K562 (cell line): ENCODE measurements around the gene RREB1. TPM values are rescaled to one million over a fixed set of nuclear protein-coding genes. Genes with fewer than 3 reads are reported as not detected.

Experiments
- ATF7 ChIP-seq: fragments of 450-650 bp; IDR thresholded peaks from 2 replicates; pipeline ENCODE4 v1.7.1; 2014; ENCODE audit warnings: mild to moderate bottlenecking, moderate library complexity
- DPF2 ChIP-seq: fragments of 450-650 bp; IDR thresholded peaks from 2 replicates; pipeline ENCODE4 v1.6.1; 2016
- ERF ChIP-seq: fragments of 450-650 bp; formaldehyde crosslinking; IDR thresholded peaks from 2 replicates; pipeline ENCODE4 v1.4.0; 2020; ENCODE audit warnings: mild to moderate bottlenecking, mixed read lengths
- HDAC2 ChIP-seq: fragments of 450-650 bp; IDR thresholded peaks from 2 replicates; pipeline ENCODE4 v1.6.1; 2016; ENCODE audit warnings: mild to moderate bottlenecking
- MYC ChIP-seq, 2 experiments: fragments of 250-450 bp in 1 of 2; sonication (Bioruptor Pico) in 1 of 2; IDR thresholded peaks; 2 replicates each; pipeline versions ENCODE4 v1.5.1 to v1.6.1; 2012 to 2021; ENCODE audit warnings: low read depth in 2 of 2, borderline replicate concordance in 1 of 2, improper control_type of control experiment in 1 of 2, low read length in 1 of 2, mild to moderate bottlenecking in 1 of 2, moderate library complexity in 1 of 2
- SMARCA4 ChIP-seq: fragments of 450-650 bp; IDR thresholded peaks from 2 replicates; pipeline ENCODE4 v1.6.1; 2016
- SOX6 ChIP-seq: fragments of 450-650 bp; IDR thresholded peaks from 2 replicates; pipeline ENCODE4 v1.6.1; 2014; ENCODE audit warnings: mild to moderate bottlenecking
- TBP ChIP-seq: optimal IDR thresholded peaks from 2 replicates; pipeline ENCODE3; 2011; ENCODE audit warnings: low read depth, low read length, improper control_type of control experiment
- ZNF586 ChIP-seq: fragments of 450-650 bp; formaldehyde crosslinking; conservative IDR thresholded peaks from 2 replicates; pipeline ENCODE4 v1.4.0; 2020; ENCODE audit warnings: mild to moderate bottlenecking, moderate library complexity
- polyA plus RNA-seq, 8 experiments: library from polyadenylated mRNA; depleted of rRNA in 4 of 8; stranded (reverse) in 5 of 8; unstranded in 3 of 8; fragments of >200 nt; fragmentation: Nextera tagmentation in 2 of 8; fragmentation: Illumina TruSeq in 1 of 8; extraction: Ambion mirVana in 2 of 8; extraction: Trizol in 1 of 8; gene quantifications; 2 replicates each; pipeline versions ENCODE4 v1.2.1 to v1.2.3, GENCODE V29; 2011 to 2014; ENCODE audit warnings: inconsistent platforms in 1 of 8, missing spikeins in 1 of 8
- total RNA-seq, 7 experiments: library from RNA; depleted of rRNA in 6 of 7; stranded (reverse); fragments of >200 nt in 6 of 7; fragmentation: Illumina TruSeq in 2 of 7; extraction: Trizol in 2 of 7; gene quantifications; 2 replicates each; pipeline versions ENCODE4 v1.2.1 to v1.2.3, GENCODE V29; 2011 to 2021; ENCODE audit warnings: low replicate concordance in 1 of 7
- TF ChIP-seq, protein P1 (sequence below): sonication (generic); formaldehyde crosslinking; IDR thresholded peaks from 2 replicates; pipeline ENCODE4 v1.8.1; 2023; ENCODE audit warnings: mild to moderate bottlenecking, missing genetic modification reagents
- TF ChIP-seq, protein P2 (sequence below), 2 experiments: fragments of 450-650 bp in 1 of 2; sonication (generic) in 1 of 2; formaldehyde crosslinking in 1 of 2; IDR thresholded peaks; 2 replicates each; pipeline versions ENCODE4 v1.7.1 to v1.9.0; 2016 to 2022; ENCODE audit warnings: inconsistent platforms in 1 of 2, mild to moderate bottlenecking in 1 of 2, missing genetic modification reagents in 1 of 2
- TF ChIP-seq, protein P3 (sequence below): fragments of 250-450 bp; sonication (Bioruptor Pico); IDR thresholded peaks from 2 replicates; pipeline ENCODE4 v1.5.0; 2020; ENCODE audit warnings: mild to moderate bottlenecking, borderline replicate concordance
- TF ChIP-seq, protein P4 (sequence below): IDR thresholded peaks from 2 replicates; pipeline ENCODE4 v1.6.1; 2012; ENCODE audit warnings: low read depth, low read length, improper control_type of control experiment, borderline replicate concordance

Gene RREB1
- total and polyA plus RNA-seq, 9 of the 15 experiments (the other 6 are each of a cell fraction or from before 2014, with no cell fraction given), result 3.3 to 64.2 (median 19.3) TPM

DNA sequence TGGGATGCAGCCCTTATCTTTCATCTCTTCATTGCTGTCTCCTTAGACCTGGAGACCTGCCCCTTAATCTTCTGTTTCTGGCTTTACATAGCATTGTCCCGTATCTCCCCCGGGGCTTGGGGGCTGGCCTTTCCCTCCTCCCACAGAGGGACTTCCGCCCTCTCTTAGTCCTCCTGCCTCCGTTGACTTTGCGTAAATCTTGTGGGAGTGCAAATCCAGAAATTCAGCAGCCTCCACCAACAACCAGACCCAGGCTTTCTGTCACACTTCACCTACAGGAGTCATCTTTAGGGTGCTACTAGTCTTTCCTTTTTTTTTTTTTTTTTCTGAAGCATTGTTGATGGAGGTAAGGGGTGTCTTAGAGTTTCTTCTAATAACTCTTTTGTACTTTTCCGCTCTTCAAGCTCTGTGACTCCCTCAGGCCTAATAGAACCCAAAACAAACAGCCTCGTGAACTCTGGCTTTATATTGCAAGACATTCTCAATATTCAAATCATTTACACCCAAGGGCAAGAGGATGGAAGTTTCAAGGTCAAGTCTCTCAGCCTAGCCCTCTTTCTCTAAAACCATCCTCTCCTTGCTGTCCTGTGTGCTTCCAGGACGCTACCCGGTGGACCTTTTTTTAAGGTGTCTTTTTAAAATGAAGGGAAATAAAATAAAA lies 66.2 kb downstream of the RREB1 start (continued):
- TF ChIP-seq, protein P1, sequence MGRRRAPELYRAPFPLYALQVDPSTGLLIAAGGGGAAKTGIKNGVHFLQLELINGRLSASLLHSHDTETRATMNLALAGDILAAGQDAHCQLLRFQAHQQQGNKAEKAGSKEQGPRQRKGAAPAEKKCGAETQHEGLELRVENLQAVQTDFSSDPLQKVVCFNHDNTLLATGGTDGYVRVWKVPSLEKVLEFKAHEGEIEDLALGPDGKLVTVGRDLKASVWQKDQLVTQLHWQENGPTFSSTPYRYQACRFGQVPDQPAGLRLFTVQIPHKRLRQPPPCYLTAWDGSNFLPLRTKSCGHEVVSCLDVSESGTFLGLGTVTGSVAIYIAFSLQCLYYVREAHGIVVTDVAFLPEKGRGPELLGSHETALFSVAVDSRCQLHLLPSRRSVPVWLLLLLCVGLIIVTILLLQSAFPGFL (CRISPR knock-in tag), result no peak
- TF ChIP-seq ERF (CRISPR knock-in tag) (no peak), ATF7 (peak; percentile 47; the same call in 1 of the 2 replicates), ZNF586 (no peak), SOX6 (peak; percentile 91), TBP (peak; percentile 42), SMARCA4 (peak; percentile 78), MYC (IDR thresholded peaks at IDR 0.05; ENCODE audit: low read depth, low read length) (no peak; the same call in 1 of the 2 replicates), MYC (CRISPR knock-in tag; IDR thresholded peaks at IDR 0.05; ENCODE audit: borderline replicate concordance, low read depth) (no peak), DPF2 (peak; percentile 80), HDAC2 (peak; percentile 48; the same call in 1 of the 2 replicates)
- TF ChIP-seq, protein P2, sequence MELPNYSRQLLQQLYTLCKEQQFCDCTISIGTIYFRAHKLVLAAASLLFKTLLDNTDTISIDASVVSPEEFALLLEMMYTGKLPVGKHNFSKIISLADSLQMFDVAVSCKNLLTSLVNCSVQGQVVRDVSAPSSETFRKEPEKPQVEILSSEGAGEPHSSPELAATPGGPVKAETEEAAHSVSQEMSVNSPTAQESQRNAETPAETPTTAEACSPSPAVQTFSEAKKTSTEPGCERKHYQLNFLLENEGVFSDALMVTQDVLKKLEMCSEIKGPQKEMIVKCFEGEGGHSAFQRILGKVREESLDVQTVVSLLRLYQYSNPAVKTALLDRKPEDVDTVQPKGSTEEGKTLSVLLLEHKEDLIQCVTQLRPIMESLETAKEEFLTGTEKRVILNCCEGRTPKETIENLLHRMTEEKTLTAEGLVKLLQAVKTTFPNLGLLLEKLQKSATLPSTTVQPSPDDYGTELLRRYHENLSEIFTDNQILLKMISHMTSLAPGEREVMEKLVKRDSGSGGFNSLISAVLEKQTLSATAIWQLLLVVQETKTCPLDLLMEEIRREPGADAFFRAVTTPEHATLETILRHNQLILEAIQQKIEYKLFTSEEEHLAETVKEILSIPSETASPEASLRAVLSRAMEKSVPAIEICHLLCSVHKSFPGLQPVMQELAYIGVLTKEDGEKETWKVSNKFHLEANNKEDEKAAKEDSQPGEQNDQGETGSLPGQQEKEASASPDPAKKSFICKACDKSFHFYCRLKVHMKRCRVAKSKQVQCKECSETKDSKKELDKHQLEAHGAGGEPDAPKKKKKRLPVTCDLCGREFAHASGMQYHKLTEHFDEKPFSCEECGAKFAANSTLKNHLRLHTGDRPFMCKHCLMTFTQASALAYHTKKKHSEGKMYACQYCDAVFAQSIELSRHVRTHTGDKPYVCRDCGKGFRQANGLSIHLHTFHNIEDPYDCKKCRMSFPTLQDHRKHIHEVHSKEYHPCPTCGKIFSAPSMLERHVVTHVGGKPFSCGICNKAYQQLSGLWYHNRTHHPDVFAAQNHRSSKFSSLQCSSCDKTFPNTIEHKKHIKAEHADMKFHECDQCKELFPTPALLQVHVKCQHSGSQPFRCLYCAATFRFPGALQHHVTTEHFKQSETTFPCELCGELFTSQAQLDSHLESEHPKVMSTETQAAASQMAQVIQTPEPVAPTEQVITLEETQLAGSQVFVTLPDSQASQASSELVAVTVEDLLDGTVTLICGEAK (IDR thresholded peaks at IDR 0.05), result peak; percentile 45; the same call in 1 of the 2 replicates
- TF ChIP-seq, protein P2 (CRISPR knock-in tag; IDR thresholded peaks at IDR 0.05), result no peak
- TF ChIP-seq, protein P3, sequence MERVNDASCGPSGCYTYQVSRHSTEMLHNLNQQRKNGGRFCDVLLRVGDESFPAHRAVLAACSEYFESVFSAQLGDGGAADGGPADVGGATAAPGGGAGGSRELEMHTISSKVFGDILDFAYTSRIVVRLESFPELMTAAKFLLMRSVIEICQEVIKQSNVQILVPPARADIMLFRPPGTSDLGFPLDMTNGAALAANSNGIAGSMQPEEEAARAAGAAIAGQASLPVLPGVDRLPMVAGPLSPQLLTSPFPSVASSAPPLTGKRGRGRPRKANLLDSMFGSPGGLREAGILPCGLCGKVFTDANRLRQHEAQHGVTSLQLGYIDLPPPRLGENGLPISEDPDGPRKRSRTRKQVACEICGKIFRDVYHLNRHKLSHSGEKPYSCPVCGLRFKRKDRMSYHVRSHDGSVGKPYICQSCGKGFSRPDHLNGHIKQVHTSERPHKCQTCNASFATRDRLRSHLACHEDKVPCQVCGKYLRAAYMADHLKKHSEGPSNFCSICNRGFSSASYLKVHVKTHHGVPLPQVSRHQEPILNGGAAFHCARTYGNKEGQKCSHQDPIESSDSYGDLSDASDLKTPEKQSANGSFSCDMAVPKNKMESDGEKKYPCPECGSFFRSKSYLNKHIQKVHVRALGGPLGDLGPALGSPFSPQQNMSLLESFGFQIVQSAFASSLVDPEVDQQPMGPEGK (CRISPR knock-in tag), result no peak
- TF ChIP-seq, protein P4, sequence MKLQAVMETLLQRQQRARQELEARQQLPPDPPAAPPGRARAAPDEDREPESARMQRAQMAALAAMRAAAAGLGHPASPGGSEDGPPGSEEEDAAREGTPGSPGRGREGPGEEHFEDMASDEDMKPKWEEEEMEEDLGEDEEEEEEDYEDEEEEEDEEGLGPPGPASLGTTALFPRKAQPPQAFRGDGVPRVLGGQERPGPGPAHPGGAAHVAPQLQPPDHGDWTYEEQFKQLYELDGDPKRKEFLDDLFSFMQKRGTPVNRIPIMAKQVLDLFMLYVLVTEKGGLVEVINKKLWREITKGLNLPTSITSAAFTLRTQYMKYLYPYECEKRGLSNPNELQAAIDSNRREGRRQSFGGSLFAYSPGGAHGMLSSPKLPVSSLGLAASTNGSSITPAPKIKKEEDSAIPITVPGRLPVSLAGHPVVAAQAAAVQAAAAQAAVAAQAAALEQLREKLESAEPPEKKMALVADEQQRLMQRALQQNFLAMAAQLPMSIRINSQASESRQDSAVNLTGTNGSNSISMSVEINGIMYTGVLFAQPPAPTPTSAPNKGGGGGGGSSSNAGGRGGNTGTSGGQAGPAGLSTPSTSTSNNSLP, result no peak
